Peyer's patch (tissue), 4 donors: ENCODE results near the gene RNF38. TPM values are rescaled to one million over a fixed set of nuclear protein-coding genes. Genes with fewer than 3 reads are reported as not detected.

Source experiments
- DNase-seq, 3 donors: peaks; one replicate each; pipeline ENCODE4 v3.0.0-alpha.2; 2017 to 2019
- H3K27ac ChIP-seq, 4 donors: fragments of 200-600 bp; sonication (generic); one replicate each; pipeline ENCODE4 v1.5.1; 2016 to 2019
- H3K27me3 ChIP-seq, 2 donors: fragments of 200-600 bp; sonication (generic); one replicate each; pipeline ENCODE4 v1.5.1; 2019
- H3K36me3 ChIP-seq, 3 donors: fragments of 200-600 bp; sonication (generic); one replicate each; pipeline ENCODE4 v1.5.1; 2016 to 2019
- H3K4me1 ChIP-seq, 4 donors: fragments of 200-600 bp; sonication (generic); one replicate each; pipeline ENCODE4 v1.5.1; 2016 to 2019
- H3K4me3 ChIP-seq, 4 donors: fragments of 200-600 bp; sonication (generic); 1 replicate in 3 of 4; 2 replicates in 1 of 4; pipeline ENCODE4 v1.5.1; 2016 to 2019; ENCODE audit warnings: mild to moderate bottlenecking in 1 of 4
- H3K9me3 ChIP-seq, 4 donors: fragments of 200-600 bp; sonication (generic); one replicate each; pipeline ENCODE4 v1.5.1; 2016 to 2019; ENCODE audit warnings: mild to moderate bottlenecking in 1 of 4
- CTCF ChIP-seq, 6 experiments: fragments of 450-650 bp in 4 of 6; fragments of 200-600 bp in 2 of 6; sonication (generic) in 1 of 6; IDR thresholded peaks; one replicate each; pipeline ENCODE4 v1.5.1; 2017 to 2019; ENCODE audit warnings: antibody characterized with exemption in 6 of 6, mild to moderate bottlenecking in 3 of 6, moderate library complexity in 1 of 6
- POLR2A ChIP-seq, 2 donors: fragments of 450-650 bp; IDR thresholded peaks; one replicate each; pipeline ENCODE4 v1.5.1; 2017; ENCODE audit warnings: antibody characterized with exemption in 2 of 2, mild to moderate bottlenecking in 2 of 2, moderate library complexity in 2 of 2
- total RNA-seq, 4 donors: library from RNA; depleted of rRNA; stranded (reverse); fragments of >200 nt; gene quantifications; one replicate each; pipeline ENCODE4 v1.1.0, GENCODE V29; 2016

RNF38 gene
- total RNA-seq, 4 donors from 2014 or later = 16.5 to 23.9 (median 20.6) TPM

- peak in 1 of 3 donors; percentile 51 for DNase-seq
- no peaks in the 10 kb centered on the region for H3K36me3 ChIP-seq
- TF ChIP-seq POLR2A (IDR thresholded peaks at IDR 0.05) (no peak), CTCF (IDR thresholded peaks at IDR 0.05) (no peak)
- H3K9me3 ChIP-seq = no peaks in the 10 kb centered on the region
- H3K4me3 ChIP-seq = no peak overlapping the region
- peaks cover 0 to 5% (median 0%) of the 10 kb centered on the region in 4 donors for H3K4me1 ChIP-seq
- H3K27ac ChIP-seq = peak overlapping the region in 3 of 4 donors; percentile 49 to 67 (median 49)
- H3K27me3 ChIP-seq = no peaks in the 10 kb centered on the region
These were observed 80.9 kb downstream of the RNF38 start for GRCh38 chr9:36319183-36319582.

GRCh38 chr9:36318212-36318802 lies 81.8 kb downstream of the RNF38 start:
- Histone ChIP-seq H3K9me3 (no peaks in the 10 kb centered on the region), H3K27ac (peak overlapping the region in 2 of 4 donors; percentile 49 to 67)
- no peak for TF ChIP-seq POLR2A (IDR thresholded peaks at IDR 0.05)
- TF ChIP-seq CTCF (IDR thresholded peaks at IDR 0.05) = no peak

GRCh38 chr9:36317766-36318165 lies 82.3 kb downstream of the RNF38 start:
- Histone ChIP-seq H3K9me3 (no peaks in the 10 kb centered on the region), H3K4me3 (no peak overlapping the region), H3K36me3 (no peaks in the 10 kb centered on the region), H3K4me1 (peaks cover 0 to 5% (median 0%) of the 10 kb centered on the region in 4 donors), H3K27me3 (no peaks in the 10 kb centered on the region), H3K27ac (peak overlapping the region in 1 of 4 donors; percentile 52)
- TF ChIP-seq POLR2A (IDR thresholded peaks at IDR 0.05) (no peak), CTCF (IDR thresholded peaks at IDR 0.05) (no peak)
- peak in 2 of 3 donors; percentile 86 to 88 for DNase-seq

More at GRCh38 chr9:36318212-36318802, 81.8 kb downstream of the RNF38 start:
- no peaks in the 10 kb centered on the region for H3K36me3 ChIP-seq
- peaks cover 0 to 5% (median 0%) of the 10 kb centered on the region in 4 donors for H3K4me1 ChIP-seq
- no peak for DNase-seq
- no peak overlapping the region for H3K4me3 ChIP-seq
- no peaks in the 10 kb centered on the region for H3K27me3 ChIP-seq

GRCh38 chr9:36316611-36317317 lies 83.3 kb downstream of the RNF38 start:
- Histone ChIP-seq H3K4me1 (peaks cover 0 to 5% (median 0%) of the 10 kb centered on the region in 4 donors), H3K36me3 (no peaks in the 10 kb centered on the region), H3K4me3 (no peak overlapping the region), H3K27ac (peak overlapping the region in 1 of 4 donors; percentile 23), H3K9me3 (no peaks in the 10 kb centered on the region), H3K27me3 (no peaks in the 10 kb centered on the region)
- DNase-seq = peak in 1 of 3 donors; percentile 63
- TF ChIP-seq POLR2A (IDR thresholded peaks at IDR 0.05) (no peak), CTCF (IDR thresholded peaks at IDR 0.05) (no peak)

GRCh38 chr9:36316049-36316448 lies 84.0 kb downstream of the RNF38 start:
- H3K4me1 ChIP-seq = peaks cover 0 to 5% (median 0%) of the 10 kb centered on the region in 4 donors
- no peak overlapping the region for H3K27ac ChIP-seq
- H3K27me3 ChIP-seq = no peaks in the 10 kb centered on the region
- no peak overlapping the region for H3K4me3 ChIP-seq
- no peak for DNase-seq
- H3K9me3 ChIP-seq = no peaks in the 10 kb centered on the region
- no peaks in the 10 kb centered on the region for H3K36me3 ChIP-seq
- TF ChIP-seq POLR2A (IDR thresholded peaks at IDR 0.05) = no peak
- no peak for TF ChIP-seq CTCF (IDR thresholded peaks at IDR 0.05)
